ENCODE data around the gene HMCN2.
A peak's percentile ranks its signal among the peaks of the same experiment; 100 is the strongest.

HMCN2 gene

GRCh38 chr9:130235558-130236435, 29.8 kb upstream of the HMCN2 start:
- no peak overlapping the region for H3K27ac ChIP-seq
- TF ChIP-seq CTCF (conservative IDR thresholded peaks at IDR 0.05), result peak; percentile 99
- TF ChIP-seq ZFX (IDR thresholded peaks at IDR 0.05), result no peak

DNA sequence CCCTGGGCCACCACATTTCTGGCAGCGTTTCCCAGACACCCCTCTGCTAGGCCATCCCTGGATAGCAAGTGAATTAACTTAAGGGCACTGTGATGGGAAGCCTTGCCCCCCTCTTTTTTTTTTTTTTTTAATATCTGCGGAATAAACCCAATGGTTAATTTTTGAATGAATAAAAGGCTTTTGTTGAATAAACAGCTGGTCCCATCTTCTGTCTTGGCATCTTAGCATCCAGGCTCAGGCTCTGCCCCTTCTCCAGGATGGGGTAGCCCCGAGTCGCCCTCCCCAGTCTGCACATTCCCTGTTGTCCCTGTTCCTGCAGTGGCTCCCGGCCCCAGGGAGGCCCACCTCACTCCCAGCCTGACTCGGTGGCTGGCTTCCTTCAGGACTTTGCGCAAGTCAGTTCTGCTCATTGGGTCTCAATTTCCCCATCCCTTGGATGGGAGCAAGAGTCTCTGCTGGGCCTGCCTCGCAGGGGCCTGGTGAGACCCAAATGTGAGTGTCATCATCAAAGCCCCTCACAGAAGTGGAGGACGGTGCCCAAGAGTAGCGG, 29.0 kb upstream of the HMCN2 start:
- peak; percentile 1 for TF ChIP-seq CTCF (conservative IDR thresholded peaks at IDR 0.05)
- TF ChIP-seq ZFX (IDR thresholded peaks at IDR 0.05), result no peak
- H3K27ac ChIP-seq, result no peak overlapping the region

DNA sequence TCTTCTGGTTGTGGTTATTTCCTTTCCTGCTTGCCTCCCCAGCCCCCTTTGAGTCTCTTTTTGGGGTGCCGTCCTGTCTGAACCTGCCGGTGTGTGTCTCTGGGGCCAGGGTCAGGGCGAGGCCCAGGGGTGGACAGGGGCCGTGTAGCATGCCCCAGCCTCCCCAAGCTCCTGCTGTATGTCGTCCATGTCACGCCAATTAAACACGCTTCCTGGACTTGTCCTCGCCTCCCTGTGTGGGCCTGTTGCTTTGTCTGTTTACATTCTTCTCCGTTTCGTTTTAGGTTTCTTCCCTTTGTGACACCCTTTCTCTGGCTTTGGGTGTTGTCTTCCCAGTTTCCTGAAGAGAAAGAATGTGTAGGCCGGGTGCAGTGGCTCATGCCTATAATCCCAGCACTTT, 28.5 kb upstream of the HMCN2 start:
- no peak for TF ChIP-seq CTCF (conservative IDR thresholded peaks at IDR 0.05)
- TF ChIP-seq ZFX (IDR thresholded peaks at IDR 0.05), result no peak
- H3K27ac ChIP-seq, result no peak overlapping the region

DNA sequence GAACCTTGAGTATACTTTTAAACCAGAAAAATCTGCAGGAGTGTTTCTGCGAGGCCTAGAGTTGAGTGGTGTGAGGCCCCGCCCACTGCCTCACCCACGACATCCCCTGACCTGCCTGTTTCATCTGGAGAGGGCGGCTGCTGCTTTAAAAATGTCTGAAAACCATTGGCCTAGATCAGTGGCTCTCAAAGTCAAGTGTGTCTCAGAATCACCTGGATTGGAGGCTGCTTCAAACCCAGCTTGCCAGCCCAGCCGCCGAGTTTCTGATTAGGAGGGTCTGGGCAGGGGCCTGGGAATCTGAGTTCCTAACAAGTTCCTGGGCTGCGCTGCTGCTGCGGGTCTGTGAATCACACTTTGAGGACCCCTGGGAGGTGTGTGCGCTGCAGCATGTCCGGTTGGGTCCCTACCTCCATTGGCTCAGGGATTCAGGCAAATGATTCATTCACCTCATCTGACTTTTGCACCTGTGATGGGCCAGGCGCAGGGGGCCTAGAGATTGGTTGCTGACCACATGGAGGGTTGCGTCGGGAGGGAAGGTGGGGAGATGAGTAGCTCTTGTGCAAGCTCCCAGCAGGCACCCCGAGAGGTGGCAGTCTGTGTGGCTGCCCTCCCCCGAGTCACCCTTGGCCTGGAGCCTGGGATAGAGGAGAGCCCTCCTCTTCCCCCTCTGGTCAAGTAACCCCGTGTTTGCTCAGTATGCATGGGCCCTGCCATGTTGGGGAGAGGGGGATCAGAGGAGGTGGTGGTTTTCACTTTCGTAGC, 27.6 kb upstream of the HMCN2 start:
- TF ChIP-seq CTCF (conservative IDR thresholded peaks at IDR 0.05) (no peak), ZFX (IDR thresholded peaks at IDR 0.05) (no peak)
- H3K27ac ChIP-seq, result no peak overlapping the region

DNA sequence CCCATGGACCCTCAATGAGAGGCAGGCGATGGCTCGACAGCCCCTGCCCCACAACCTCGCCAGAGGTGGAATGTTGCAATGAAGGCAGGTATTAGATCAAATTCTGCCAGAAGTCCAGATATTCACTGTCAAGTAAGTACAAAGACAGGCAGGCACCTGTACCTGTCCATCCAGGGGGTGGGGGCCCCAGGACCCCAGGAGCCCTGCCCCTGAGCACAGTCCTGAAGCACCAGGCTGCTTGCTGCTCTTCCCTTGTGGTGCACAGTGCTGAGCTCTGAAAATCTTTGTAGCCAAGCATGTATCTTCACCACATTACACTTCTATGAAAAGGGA, 26.2 kb upstream of the HMCN2 start:
- TF ChIP-seq CTCF (conservative IDR thresholded peaks at IDR 0.05), result no peak
- TF ChIP-seq ZFX (IDR thresholded peaks at IDR 0.05), result no peak
- H3K27ac ChIP-seq, result no peak overlapping the region

GRCh38 chr9:130239741-130240241, 25.8 kb upstream of the HMCN2 start:
- no peak for TF ChIP-seq CTCF (conservative IDR thresholded peaks at IDR 0.05)
- TF ChIP-seq ZFX (IDR thresholded peaks at IDR 0.05), result no peak
- no peak overlapping the region for H3K27ac ChIP-seq
